ENCODE results near the gene MAN1A1.

MAN1A1 gene

GRCh38 chr6:119218548-119218947 lies 131.0 kb downstream of the MAN1A1 start:
- H3K9me3 Mint-ChIP-seq: no peaks in the 10 kb centered on the region
- no peaks in the 10 kb centered on the region for H3K27me3 Mint-ChIP-seq (ENCODE audit: low read depth)
- no peak overlapping the region for H3K27ac Mint-ChIP-seq
- no peak for TF ChIP-seq CTCF (IDR thresholded peaks at IDR 0.05; ENCODE audit: unreplicated experiment in 3 of 3)
- no peaks in the 10 kb centered on the region for H3K4me1 Mint-ChIP-seq
- no peak overlapping the region for H3K4me3 Mint-ChIP-seq
- H3K36me3 Mint-ChIP-seq (ENCODE audit: low read depth): no peaks in the 10 kb centered on the region

- no peak overlapping the region for H3K4me3 Mint-ChIP-seq
- H3K9me3 Mint-ChIP-seq: no peaks in the 10 kb centered on the region
- no peaks in the 10 kb centered on the region for H3K27me3 Mint-ChIP-seq (ENCODE audit: low read depth)
- no peaks in the 10 kb centered on the region for H3K36me3 Mint-ChIP-seq (ENCODE audit: low read depth)
- TF ChIP-seq CTCF (IDR thresholded peaks at IDR 0.05; ENCODE audit: unreplicated experiment in 3 of 3): no peak
- H3K27ac Mint-ChIP-seq: no peak overlapping the region
- no peaks in the 10 kb centered on the region for H3K4me1 Mint-ChIP-seq
Measured at GRCh38 chr6:119215885-119216590, 133.5 kb downstream of the MAN1A1 start.

GRCh38 chr6:119215309-119215708 lies 134.3 kb downstream of the MAN1A1 start:
- no peak overlapping the region for H3K27ac Mint-ChIP-seq
- no peaks in the 10 kb centered on the region for H3K27me3 Mint-ChIP-seq (ENCODE audit: low read depth)
- no peak overlapping the region for H3K4me3 Mint-ChIP-seq
- H3K36me3 Mint-ChIP-seq (ENCODE audit: low read depth): no peaks in the 10 kb centered on the region
- H3K4me1 Mint-ChIP-seq: peaks cover under 1% of the 10 kb centered on the region
- no peak for TF ChIP-seq CTCF (IDR thresholded peaks at IDR 0.05; ENCODE audit: unreplicated experiment in 3 of 3)
- H3K9me3 Mint-ChIP-seq: no peaks in the 10 kb centered on the region

GRCh38 chr6:119210596-119210995 lies 139.0 kb downstream of the MAN1A1 start:
- H3K27me3 Mint-ChIP-seq (ENCODE audit: low read depth): no peaks in the 10 kb centered on the region

GRCh38 chr6:119209452-119210205 lies 139.9 kb downstream of the MAN1A1 start:
- TF ChIP-seq CTCF (IDR thresholded peaks at IDR 0.05; ENCODE audit: unreplicated experiment in 3 of 3): no peak
- Mint-ChIP-seq H3K9me3 (no peaks in the 10 kb centered on the region), H3K27ac (no peak overlapping the region), H3K4me3 (no peak overlapping the region), H3K4me1 (peaks cover 19% of the 10 kb centered on the region), H3K27me3 (ENCODE audit: low read depth) (no peaks in the 10 kb centered on the region), H3K36me3 (ENCODE audit: low read depth) (peaks cover 3% of the 10 kb centered on the region)

More at GRCh38 chr6:119210596-119210995, 139.0 kb downstream of the MAN1A1 start:
- H3K4me3 Mint-ChIP-seq: no peak overlapping the region
- peaks cover 19% of the 10 kb centered on the region for H3K4me1 Mint-ChIP-seq
- H3K36me3 Mint-ChIP-seq (ENCODE audit: low read depth): peaks cover 3% of the 10 kb centered on the region
- no peak for TF ChIP-seq CTCF (IDR thresholded peaks at IDR 0.05; ENCODE audit: unreplicated experiment in 3 of 3)
- no peaks in the 10 kb centered on the region for H3K9me3 Mint-ChIP-seq
- no peak overlapping the region for H3K27ac Mint-ChIP-seq
